Gastroesophageal sphincter (tissue), 3 donors: Measurements from ENCODE around the gene BMP2.

Experiments
- CTCF ChIP-seq, 4 experiments: fragments of 200-600 bp in 2 of 4; fragments of 450-650 bp in 2 of 4; sonication (generic) in 1 of 4; IDR thresholded peaks; one replicate each; pipeline ENCODE4 v1.5.1; 2017 to 2019; ENCODE audit warnings: antibody characterized with exemption in 4 of 4, mild to moderate bottlenecking in 2 of 4, moderate library complexity in 2 of 4
- POLR2AphosphoS5 ChIP-seq: sonication (generic); formaldehyde crosslinking; IDR thresholded peaks from one replicate; pipeline ENCODE4 v1.6.1; 2017; ENCODE audit warnings: antibody characterized with exemption

- TF ChIP-seq CTCF (IDR thresholded peaks at IDR 0.05) (no peak), POLR2AphosphoS5 (no peak)
These were observed at the start of gene BMP2 for GRCh38 chr20:6767536-6768227.
